Measurements from ENCODE around the gene GIPC2. TPM values are rescaled to one million over a fixed set of nuclear protein-coding genes. Genes with fewer than 3 reads are reported as not detected.

The GIPC2 gene
- total and polyA plus RNA-seq, 9 of the 15 experiments (the other 6 are each of a cell fraction or from before 2014, with no cell fraction given): 0.01 to 0.05 (median 0.04) TPM; not detected in 3

- in situ Hi-C loops (cut with MboI): loop anchor here (5.0 to 25.0 kb wide), 4 partner anchors 109 to 1951 kb away; partner anchors contain the start of genes DNAJB4 and FUBP1
- Histone ChIP-seq H3K36me3 (ENCODE audit: control insufficient read depth, insufficient read depth, low read length) (no peaks in the 10 kb centered on the region), H4K20me1 (replicated peaks; ENCODE audit: control insufficient read depth, insufficient read depth, low read length) (peaks cover 3% of the 10 kb centered on the region; the same call in 1 of the 2 replicates), H2AFZ (ENCODE audit: low read depth, low read length) (no peak overlapping the region), H3K27ac (ENCODE audit: extremely low read depth, low read depth, low read length) (no peak overlapping the region), H3K9ac (ENCODE audit: insufficient read depth in 1 of 2, low read depth in 2 of 2, low read length in 2 of 2) (no peak overlapping the region), H3K4me1 (replicated peaks in 1 of 2; ENCODE audit: control insufficient read depth in 2 of 2, insufficient read depth in 2 of 2, low read length in 2 of 2) (peaks cover 0 to 4% of the 10 kb centered on the region in 2 experiments; a peak in 3 of 5 replicates), H3K4me2 (ENCODE audit: insufficient read depth, low read length) (no peak overlapping the region), H3K9me3 (replicated peaks; ENCODE audit: control insufficient read depth, insufficient read depth, low read depth, low read length) (no peaks in the 10 kb centered on the region), H3K9me1 (ENCODE audit: control insufficient read depth, insufficient read depth, low read length) (no peaks in the 10 kb centered on the region), H3K79me2 (ENCODE audit: control insufficient read depth, insufficient read depth, low read length) (no peaks in the 10 kb centered on the region), H3K4me3 (no peak overlapping the region), H3K27me3 (ENCODE audit: control insufficient read depth in 2 of 2, insufficient read depth in 2 of 2, low read length in 2 of 2) (no peaks in the 10 kb centered on the region)
- CTCF ChIA-PET (ENCODE audit: low intra/inter-chr PET ratio): interaction anchor here (0.7 to 2.3 kb wide), 6 partner anchors 129 to 1959 kb away, joined by 3 to 31 read pairs (median 12); partner anchors contain the start of gene FUBP1
- FAIRE-seq (no peak), ATAC-seq (no peak), DNase-seq (ENCODE audit: extremely low read depth in 1 of 4, low spot score in 3 of 4) (no peak)
- no peak for TF ChIP-seq ID3 (CRISPR knock-in tag; IDR thresholded peaks at IDR 0.05)
- TF ChIP-seq ID3 (tag; IDR thresholded peaks at IDR 0.05): no peak
- TF ChIP-seq ZNF696 (CRISPR knock-in tag; conservative IDR thresholded peaks at IDR 0.05): no peak
- no peak for TF ChIP-seq ZNF3 (CRISPR knock-in tag; IDR thresholded peaks at IDR 0.05)
- no peak for TF ChIP-seq ESRRA (IDR thresholded peaks at IDR 0.05; ENCODE audit: borderline replicate concordance, low read depth)
- TF ChIP-seq DACH1 (IDR thresholded peaks at IDR 0.05; ENCODE audit: partially characterized antibody): no peak
- TF ChIP-seq, protein P1, sequence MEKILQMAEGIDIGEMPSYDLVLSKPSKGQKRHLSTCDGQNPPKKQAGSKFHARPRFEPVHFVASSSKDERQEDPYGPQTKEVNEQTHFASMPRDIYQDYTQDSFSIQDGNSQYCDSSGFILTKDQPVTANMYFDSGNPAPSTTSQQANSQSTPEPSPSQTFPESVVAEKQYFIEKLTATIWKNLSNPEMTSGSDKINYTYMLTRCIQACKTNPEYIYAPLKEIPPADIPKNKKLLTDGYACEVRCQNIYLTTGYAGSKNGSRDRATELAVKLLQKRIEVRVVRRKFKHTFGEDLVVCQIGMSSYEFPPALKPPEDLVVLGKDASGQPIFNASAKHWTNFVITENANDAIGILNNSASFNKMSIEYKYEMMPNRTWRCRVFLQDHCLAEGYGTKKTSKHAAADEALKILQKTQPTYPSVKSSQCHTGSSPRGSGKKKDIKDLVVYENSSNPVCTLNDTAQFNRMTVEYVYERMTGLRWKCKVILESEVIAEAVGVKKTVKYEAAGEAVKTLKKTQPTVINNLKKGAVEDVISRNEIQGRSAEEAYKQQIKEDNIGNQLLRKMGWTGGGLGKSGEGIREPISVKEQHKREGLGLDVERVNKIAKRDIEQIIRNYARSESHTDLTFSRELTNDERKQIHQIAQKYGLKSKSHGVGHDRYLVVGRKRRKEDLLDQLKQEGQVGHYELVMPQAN (IDR thresholded peaks at IDR 0.05; ENCODE audit: borderline replicate concordance): no peak
- TF ChIP-seq WHSC1 (IDR thresholded peaks at IDR 0.05; ENCODE audit: low read length): no peak
- TF ChIP-seq FOXM1 (IDR thresholded peaks at IDR 0.05; ENCODE audit: low read depth): no peak
- TF ChIP-seq FOXM1 (CRISPR knock-in tag; IDR thresholded peaks at IDR 0.05; ENCODE audit: low read depth): no peak
- TF ChIP-seq, protein P2, sequence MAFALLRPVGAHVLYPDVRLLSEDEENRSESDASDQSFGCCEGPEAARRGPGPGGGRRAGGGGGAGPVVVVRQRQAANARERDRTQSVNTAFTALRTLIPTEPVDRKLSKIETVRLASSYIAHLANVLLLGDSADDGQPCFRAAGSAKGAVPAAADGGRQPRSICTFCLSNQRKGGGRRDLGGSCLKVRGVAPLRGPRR (CRISPR knock-in tag; IDR thresholded peaks at IDR 0.05): no peak
- no peak for TF ChIP-seq ZNF77 (CRISPR knock-in tag; IDR thresholded peaks at IDR 0.05)
- POLR2A ChIA-PET: interaction anchor here (0.7 to 2.9 kb wide), 3 partner anchors 109 to 253 kb away, joined by 4 to 21 read pairs (median 6); partner anchors contain the start of genes DNAJB4 and FUBP1
- intact Hi-C loops (cut with micrococcal nuclease): loop anchor here (5.0 to 10.0 kb wide), 3 partner anchors 211 to 1959 kb away; no protein-coding TSS in a partner anchor
- no TSS peak for BruUV-seq (replicated peaks)
- 46% methylated on average over 5 of the region's 6 CpGs for WGBS (ENCODE audit: insufficient coverage, low coverage, missing lambda C conversion rate)
These were observed 67.6 kb downstream of the GIPC2 start for GRCh38 chr1:78113156-78113916.

All from K562 (cell line).